Measurements from ENCODE around the gene PRMT2. TPM values are rescaled to one million over a fixed set of nuclear protein-coding genes. Genes with fewer than 3 reads are reported as not detected.
A peak's percentile ranks its signal among the peaks of the same experiment; 100 is the strongest.
"Not testable (repeated sequence)": the region's sequence is repeated elsewhere in the genome, so short reads cannot be mapped to it uniquely, and the experiment has no call there.

The PRMT2 gene
- total RNA-seq, 2 experiments from 2014 or later, result 110 to 117 TPM

- POLR2A ChIA-PET; H3K27me3 Mint-ChIP-seq (ENCODE audit: low read depth); DNase-seq; ATAC-seq; H3K4me3 Mint-ChIP-seq; H3K9me3 Mint-ChIP-seq (ENCODE audit: insufficient read depth); H3K27ac Mint-ChIP-seq; H3K36me3 Mint-ChIP-seq (ENCODE audit: low read depth): not testable (repeated sequence)
- peaks cover 62% of the 10 kb centered on the region for H3K4me1 Mint-ChIP-seq (ENCODE audit: low read depth)
- CTCF ChIA-PET, result interaction anchor here (1.2 to 2.4 kb wide), 2 partner anchors 25 to 80 kb away, joined by 3 to 10 read pairs; partner anchors contain the start of gene S100B
These were observed 4.6 kb upstream of the PRMT2 start for GRCh38 chr21:46630915-46631314.

- POLR2A ChIA-PET, result interaction anchor here (0.6 to 5.6 kb wide), 6 partner anchors 12 to 132 kb away, joined by 3 to 36 read pairs (median 14); partner anchors contain the start of gene S100B
These were observed 1.9 kb upstream of the PRMT2 start for GRCh38 chr21:46633566-46633965.

GRCh38 chr21:46634427-46634826 lies 1.0 kb upstream of the PRMT2 start:
- H3K27me3 Mint-ChIP-seq (ENCODE audit: low read depth), result no peaks in the 10 kb centered on the region
- H3K9me3 Mint-ChIP-seq (ENCODE audit: insufficient read depth), result no peaks in the 10 kb centered on the region
- H3K4me1 Mint-ChIP-seq (ENCODE audit: low read depth), result peaks cover 62% of the 10 kb centered on the region
- ChIA-PET CTCF (interaction anchor here (1.0 to 4.4 kb wide), 4 partner anchors 9 to 102 kb away, joined by 3 to 18 read pairs (median 8); no protein-coding TSS in a partner anchor), POLR2A (interaction anchor here (0.6 to 5.6 kb wide), 9 partner anchors 8 to 210 kb away, joined by 3 to 36 read pairs (median 10); partner anchors contain the start of gene S100B)
- peaks cover 26% of the 10 kb centered on the region for H3K36me3 Mint-ChIP-seq (ENCODE audit: low read depth)
- no peak for DNase-seq
- H3K27ac Mint-ChIP-seq, result peak overlapping the region; percentile 84
- peak overlapping the region; percentile 92 for H3K4me3 Mint-ChIP-seq
- ATAC-seq, result no peak

More at GRCh38 chr21:46633566-46633965, 1.9 kb upstream of the PRMT2 start:
- CTCF ChIA-PET, result interaction anchor here (0.7 to 4.4 kb wide), 7 partner anchors 10 to 138 kb away, joined by 3 to 18 read pairs (median 6); partner anchors contain the start of gene S100B
- H3K9me3 Mint-ChIP-seq (ENCODE audit: insufficient read depth), result no peaks in the 10 kb centered on the region
- H3K27me3 Mint-ChIP-seq (ENCODE audit: low read depth), result no peaks in the 10 kb centered on the region
- ATAC-seq (no peak), DNase-seq (peak; percentile 53)
- H3K4me3 Mint-ChIP-seq, result peak overlapping the region; percentile 92
- peaks cover 20% of the 10 kb centered on the region for H3K36me3 Mint-ChIP-seq (ENCODE audit: low read depth)
- H3K27ac Mint-ChIP-seq, result peak overlapping the region; percentile 84
- peaks cover 59% of the 10 kb centered on the region for H3K4me1 Mint-ChIP-seq (ENCODE audit: low read depth)

DNA sequence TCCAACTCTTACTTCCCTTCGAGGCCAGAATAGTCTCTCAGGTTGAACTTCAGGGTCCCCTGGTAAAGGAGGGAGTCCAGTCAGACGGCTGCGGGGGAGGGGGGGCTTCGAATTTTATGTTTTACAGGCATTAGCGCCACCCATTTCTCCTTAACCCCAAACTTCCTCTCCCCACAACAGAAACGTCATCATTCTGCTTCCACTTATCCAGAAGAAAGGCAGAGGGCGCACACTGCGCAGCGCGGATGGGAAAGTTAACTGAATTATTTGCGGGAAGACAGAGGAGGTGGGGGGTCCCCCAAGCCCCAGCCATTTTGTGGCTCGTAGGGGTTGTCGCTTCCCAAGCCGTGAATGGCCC lies 529 bp upstream of the PRMT2 start:
- ATAC-seq, result peak; percentile 19
- H3K4me1 Mint-ChIP-seq (ENCODE audit: low read depth), result peaks cover 67% of the 10 kb centered on the region
- ChIA-PET POLR2A (interaction anchor here (0.5 to 5.6 kb wide), 12 partner anchors 9 to 211 kb away, joined by 3 to 36 read pairs (median 6); partner anchors contain the start of gene S100B), CTCF (interaction anchor here (0.9 to 4.4 kb wide), 4 partner anchors 14 to 103 kb away, joined by 4 to 18 read pairs (median 8); no protein-coding TSS in a partner anchor)
- peaks cover 30% of the 10 kb centered on the region for H3K36me3 Mint-ChIP-seq (ENCODE audit: low read depth)
- peak; percentile 56 for DNase-seq
- peak overlapping the region; percentile 84 for H3K27ac Mint-ChIP-seq
- H3K9me3 Mint-ChIP-seq (ENCODE audit: insufficient read depth), result no peaks in the 10 kb centered on the region
- no peaks in the 10 kb centered on the region for H3K27me3 Mint-ChIP-seq (ENCODE audit: low read depth)
- H3K4me3 Mint-ChIP-seq, result peak overlapping the region; percentile 92

DNA sequence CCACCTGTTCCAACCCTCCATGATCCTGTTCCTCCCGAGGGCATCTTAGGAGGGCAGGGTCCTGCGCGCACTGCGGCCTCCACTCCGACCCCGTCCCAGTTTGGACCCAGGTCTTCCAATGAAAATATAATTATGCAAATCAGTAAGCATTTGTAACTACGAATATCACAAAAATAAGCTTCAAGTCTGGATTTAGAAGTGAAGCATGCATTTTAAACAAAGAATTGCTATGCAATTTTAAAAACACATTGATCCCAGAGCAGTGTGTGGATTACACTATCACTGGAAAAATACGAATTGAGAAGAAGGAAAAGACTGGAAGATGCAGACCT lies 673 bp downstream of the PRMT2 start:
- Mint-ChIP-seq H3K4me3 (peak overlapping the region; percentile 92), H3K27me3 (ENCODE audit: low read depth) (no peaks in the 10 kb centered on the region), H3K4me1 (ENCODE audit: low read depth) (peaks cover 69% of the 10 kb centered on the region), H3K9me3 (ENCODE audit: insufficient read depth) (no peaks in the 10 kb centered on the region), H3K27ac (peak overlapping the region; percentile 84), H3K36me3 (ENCODE audit: low read depth) (peaks cover 39% of the 10 kb centered on the region)
- DNase-seq, result no peak
- POLR2A ChIA-PET, result interaction anchor here (0.8 to 5.6 kb wide), 10 partner anchors 9 to 313 kb away, joined by 3 to 36 read pairs (median 8); partner anchors contain the start of gene S100B
- no peak for ATAC-seq
- CTCF ChIA-PET, result interaction anchor here (1.3 to 2.7 kb wide), 7 partner anchors 15 to 178 kb away, joined by 3 to 12 read pairs (median 5); no protein-coding TSS in a partner anchor

DNA sequence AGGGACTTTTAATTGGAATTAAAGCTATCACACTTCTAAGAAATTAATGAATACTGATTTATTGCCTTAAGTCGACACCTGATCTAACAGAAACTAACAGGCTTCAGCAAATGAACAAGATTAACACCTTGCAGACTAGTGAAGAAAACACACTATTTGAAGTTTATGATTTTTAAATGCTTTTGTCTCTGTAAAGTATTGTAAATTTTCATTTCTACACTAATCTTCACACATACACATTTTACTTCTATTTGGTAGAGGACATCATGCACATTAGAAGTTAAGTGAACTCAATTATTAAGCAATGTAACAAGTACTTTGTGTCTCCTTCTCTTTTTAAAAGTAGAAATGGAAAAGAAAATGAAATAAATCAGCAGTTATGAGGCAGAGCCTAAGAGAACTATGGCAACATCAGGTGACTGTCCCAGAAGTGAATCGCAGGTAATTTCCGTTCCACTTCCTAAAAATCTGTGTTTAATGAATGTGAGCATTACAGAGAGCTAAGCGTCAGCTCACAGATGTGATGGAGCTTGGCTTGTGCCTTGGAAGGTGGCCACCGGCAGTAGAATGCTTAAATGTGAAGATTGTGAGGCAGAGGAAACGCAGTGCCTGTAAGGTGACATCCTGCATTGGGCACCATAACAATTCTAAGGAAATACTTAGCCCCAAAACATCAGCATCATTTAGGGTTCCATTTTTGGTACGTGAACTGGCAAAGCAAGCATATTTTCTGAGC lies 1.2 kb downstream of the PRMT2 start:
- Mint-ChIP-seq H3K9me3 (ENCODE audit: insufficient read depth) (no peaks in the 10 kb centered on the region), H3K27ac (peak overlapping the region; percentile 84), H3K4me1 (ENCODE audit: low read depth) (peaks cover 69% of the 10 kb centered on the region), H3K4me3 (peak overlapping the region; percentile 92), H3K36me3 (ENCODE audit: low read depth) (peaks cover 44% of the 10 kb centered on the region), H3K27me3 (ENCODE audit: low read depth) (no peaks in the 10 kb centered on the region)
- no peak for ATAC-seq
- CTCF ChIA-PET, result interaction anchor here (0.7 to 2.7 kb wide), 10 partner anchors 15 to 179 kb away, joined by 3 to 12 read pairs (median 4); no protein-coding TSS in a partner anchor
- POLR2A ChIA-PET, result interaction anchor here (1.1 to 5.6 kb wide), 9 partner anchors 10 to 314 kb away, joined by 3 to 36 read pairs (median 5); partner anchors contain the start of genes DIP2A and S100B
- DNase-seq, result peak; percentile 38

DNA sequence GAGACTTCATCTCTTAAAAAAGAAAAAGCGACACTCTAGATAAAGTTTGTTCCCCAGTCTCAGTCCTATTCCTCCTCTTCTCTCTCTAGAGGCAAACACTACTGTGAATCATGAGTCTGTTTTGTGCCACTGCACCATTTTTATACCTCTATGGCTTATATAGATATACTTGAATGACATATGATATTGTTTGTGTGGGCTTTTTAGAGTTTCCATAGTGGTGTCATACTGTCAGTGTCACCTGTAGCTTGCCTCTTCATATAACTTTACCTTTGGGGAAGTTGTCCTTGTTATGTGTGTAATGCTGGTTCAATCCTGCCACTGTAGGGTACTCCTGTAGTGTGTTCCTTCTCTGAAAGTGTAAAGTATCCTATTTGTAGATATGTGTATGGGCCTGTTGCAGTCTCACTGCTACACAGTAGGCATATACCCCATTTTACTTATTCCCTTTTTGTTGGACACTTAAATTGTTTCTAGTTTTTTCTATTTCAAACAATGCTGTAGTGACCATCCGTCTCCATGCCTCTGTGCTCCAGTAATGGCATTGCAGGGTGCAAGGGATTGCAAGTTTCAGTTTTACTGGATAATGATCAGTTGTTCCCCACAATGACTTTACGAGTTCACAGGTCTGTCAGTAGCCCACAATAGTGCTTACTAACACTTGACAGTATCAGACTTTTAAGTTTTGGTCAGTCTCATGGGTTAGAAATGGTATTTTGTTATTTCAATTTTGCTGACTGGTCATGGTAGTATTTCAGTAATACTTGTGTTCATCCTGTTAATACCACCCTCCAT lies 2.7 kb downstream of the PRMT2 start:
- ATAC-seq (no peak), DNase-seq (no peak)
- ChIA-PET POLR2A (interaction anchor here (0.7 to 5.6 kb wide), 4 partner anchors 33 to 179 kb away, joined by 4 to 36 read pairs (median 14); partner anchors contain the start of genes DIP2A and S100B), CTCF (interaction anchor here (0.8 to 2.7 kb wide), 8 partner anchors 8 to 181 kb away, joined by 3 to 14 read pairs (median 5); no protein-coding TSS in a partner anchor)
- Mint-ChIP-seq H3K36me3 (ENCODE audit: low read depth) (peaks cover 49% of the 10 kb centered on the region), H3K27ac (peak overlapping the region; percentile 62), H3K9me3 (ENCODE audit: insufficient read depth) (no peaks in the 10 kb centered on the region), H3K27me3 (ENCODE audit: low read depth) (no peaks in the 10 kb centered on the region), H3K4me1 (ENCODE audit: low read depth) (peaks cover 58% of the 10 kb centered on the region), H3K4me3 (peak overlapping the region; percentile 56)

- peaks cover 42% of the 10 kb centered on the region for H3K4me1 Mint-ChIP-seq (ENCODE audit: low read depth)
These were observed 4.3 kb downstream of the PRMT2 start for GRCh38 chr21:46639489-46640386.

GRCh38 chr21:46641656-46642055 lies 6.2 kb downstream of the PRMT2 start:
- Mint-ChIP-seq H3K27me3 (ENCODE audit: low read depth) (no peaks in the 10 kb centered on the region), H3K36me3 (ENCODE audit: low read depth) (peaks cover 75% of the 10 kb centered on the region), H3K27ac (no peak overlapping the region), H3K4me1 (ENCODE audit: low read depth) (peaks cover 40% of the 10 kb centered on the region), H3K4me3 (no peak overlapping the region), H3K9me3 (ENCODE audit: insufficient read depth) (peaks cover 3% of the 10 kb centered on the region)
- DNase-seq (no peak), ATAC-seq (no peak)
- ChIA-PET POLR2A (no interaction called here), CTCF (no interaction called here)

More at GRCh38 chr21:46639489-46640386, 4.3 kb downstream of the PRMT2 start:
- no peaks in the 10 kb centered on the region for H3K27me3 Mint-ChIP-seq (ENCODE audit: low read depth)
- ATAC-seq (no peak), DNase-seq (no peak)
- H3K36me3 Mint-ChIP-seq (ENCODE audit: low read depth), result peaks cover 63% of the 10 kb centered on the region
- ChIA-PET POLR2A (interaction anchor here (1.3 kb wide), 1 partner anchor 180 kb away, joined by 3 read pairs; no protein-coding TSS in a partner anchor), CTCF (interaction anchor here (0.9 to 2.6 kb wide), 17 partner anchors 8 to 182 kb away, joined by 3 to 14 read pairs (median 4); partner anchors contain the start of gene DIP2A)
- H3K9me3 Mint-ChIP-seq (ENCODE audit: insufficient read depth), result no peaks in the 10 kb centered on the region
- H3K27ac Mint-ChIP-seq, result no peak overlapping the region
- peak overlapping the region; percentile 22 for H3K4me3 Mint-ChIP-seq

DNA sequence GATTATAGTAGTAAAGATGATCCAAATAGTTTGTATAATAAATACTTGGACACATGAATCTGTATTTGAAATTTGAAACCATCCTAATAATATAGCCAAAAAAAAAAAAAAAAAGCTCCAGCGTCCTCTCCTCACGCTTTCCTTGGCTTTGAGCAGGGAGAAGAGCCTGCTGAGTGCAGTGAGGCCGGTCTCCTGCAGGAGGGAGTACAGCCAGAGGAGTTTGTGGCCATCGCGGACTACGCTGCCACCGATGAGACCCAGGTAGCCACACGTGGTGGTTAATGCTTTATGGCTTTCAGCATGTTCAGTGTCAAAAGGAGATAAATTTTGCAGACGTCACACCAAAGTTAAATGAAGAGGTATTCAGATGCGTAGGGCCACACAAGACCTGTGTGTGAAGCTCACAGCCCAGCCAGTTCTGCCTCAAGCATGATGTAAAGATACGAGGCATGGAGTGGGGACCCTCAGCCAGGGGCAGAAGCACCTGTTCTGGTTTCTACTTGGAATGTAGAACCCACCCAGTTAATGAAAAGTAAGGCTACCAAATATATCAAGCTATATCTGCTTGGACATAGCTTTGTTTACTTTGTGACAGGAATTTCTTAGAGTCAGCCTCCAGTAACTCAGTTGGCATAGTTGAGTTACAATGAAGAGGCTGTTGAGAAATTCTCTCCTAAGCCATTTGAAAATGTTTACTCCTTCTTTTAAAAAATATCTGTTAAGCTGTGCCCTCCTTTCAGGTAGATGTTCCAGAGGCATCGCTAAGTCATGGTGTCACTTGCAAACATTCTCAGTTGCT lies 8.1 kb downstream of the PRMT2 start:
- ChIA-PET POLR2A (interaction anchor here (0.9 kb wide), 1 partner anchor 92 kb away, joined by 3 read pairs; no protein-coding TSS in a partner anchor), CTCF (interaction anchor here (1.1 to 2.3 kb wide), 3 partner anchors 10 to 91 kb away, joined by 3 to 5 read pairs (median 3); no protein-coding TSS in a partner anchor)

More for the DNA sequence above, 8.1 kb downstream of the PRMT2 start:
- peaks cover 3% of the 10 kb centered on the region for H3K9me3 Mint-ChIP-seq (ENCODE audit: insufficient read depth)
- H3K27ac Mint-ChIP-seq, result no peak overlapping the region
- ATAC-seq (no peak), DNase-seq (no peak)
- H3K36me3 Mint-ChIP-seq (ENCODE audit: low read depth), result peaks cover 79% of the 10 kb centered on the region
- H3K27me3 Mint-ChIP-seq (ENCODE audit: low read depth), result no peaks in the 10 kb centered on the region
- H3K4me1 Mint-ChIP-seq (ENCODE audit: low read depth), result peaks cover 27% of the 10 kb centered on the region
- no peak overlapping the region for H3K4me3 Mint-ChIP-seq

All from activated CD8-positive, alpha-beta T cell treated with anti-CD3 and anti-CD28 coated beads, Interleukin-2, amount 10 ng/mL, durations not matched to agents 7 days and 5 days (primary cell).